GM12801 (cell line): ENCODE data around the gene HNRNPF.

Source experiments
- CTCF ChIP-seq: IDR thresholded peaks from one replicate; pipeline ENCODE4 v1.5.1; 2011; ENCODE audit warnings: control low read depth; ENCODE audit not compliant: insufficient read length; ENCODE audit errors: extremely low read depth

HNRNPF gene

GRCh38 chr10:43395571-43396060 lies 13.4 kb downstream of the HNRNPF start:
- TF ChIP-seq CTCF = no peak

DNA sequence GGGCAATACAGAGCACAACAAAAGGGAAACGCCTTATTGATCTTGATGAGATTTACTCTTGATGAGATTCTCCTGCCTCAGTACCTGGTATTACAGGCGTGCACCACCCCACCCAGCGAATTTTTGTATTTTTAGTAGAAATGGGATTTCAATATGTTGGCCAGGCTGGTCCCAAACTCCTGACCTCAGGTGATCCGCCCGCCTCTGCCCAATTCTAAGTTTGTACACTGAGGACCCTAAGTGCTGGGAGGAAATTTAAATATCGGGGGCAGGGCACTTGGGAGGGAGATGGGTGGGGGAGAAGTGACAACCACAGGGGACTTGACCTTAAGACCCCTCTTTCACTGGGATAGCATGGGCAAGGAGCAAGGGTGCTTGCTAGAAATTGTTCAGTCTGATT lies 14.1 kb downstream of the HNRNPF start:
- TF ChIP-seq CTCF = no peak

GRCh38 chr10:43393606-43394360 lies 15.2 kb downstream of the HNRNPF start:
- no peak for TF ChIP-seq CTCF

DNA sequence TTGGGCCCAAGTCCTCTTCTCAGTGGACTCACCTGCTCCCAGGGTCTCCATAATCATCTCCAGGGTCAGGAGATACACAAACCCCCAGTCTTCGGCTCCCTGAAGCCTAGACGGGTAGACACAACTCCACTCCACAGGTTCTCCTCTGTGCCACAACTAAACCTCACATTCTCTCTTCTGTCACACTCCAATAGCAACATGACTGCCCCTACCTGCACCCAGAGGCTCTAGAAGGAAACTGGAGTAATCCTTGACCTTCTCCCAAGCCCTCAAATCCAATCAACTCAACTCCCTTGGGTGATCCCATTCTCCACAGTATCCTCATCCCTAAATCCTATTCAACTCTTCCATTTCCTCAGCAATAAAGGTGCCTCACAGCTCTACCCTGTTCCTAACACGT lies 16.2 kb downstream of the HNRNPF start:
- no peak for TF ChIP-seq CTCF

GRCh38 chr10:43391496-43391895 lies 17.5 kb downstream of the HNRNPF start:
- TF ChIP-seq CTCF = no peak

DNA sequence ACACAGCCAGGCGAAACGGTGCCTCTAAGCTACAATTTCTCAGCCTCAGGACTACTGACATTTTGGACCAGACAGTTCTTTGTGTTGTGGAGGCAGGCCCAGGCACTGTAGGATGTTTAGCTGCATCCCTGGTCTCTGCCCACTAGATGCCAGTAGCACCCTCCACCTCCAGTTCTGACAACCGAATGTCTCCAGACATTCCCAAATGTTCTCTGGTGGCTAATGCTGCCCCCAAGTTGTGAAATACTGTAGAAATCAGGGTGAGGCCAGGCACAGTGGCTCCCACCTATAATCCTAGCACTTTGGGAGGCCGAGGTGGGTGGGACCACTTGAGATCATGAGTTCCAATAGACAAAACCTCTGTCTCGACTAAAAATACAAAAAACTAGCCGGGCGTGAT lies 18.2 kb downstream of the HNRNPF start:
- TF ChIP-seq CTCF = no peak

GRCh38 chr10:43390333-43390732 lies 18.7 kb downstream of the HNRNPF start:
- TF ChIP-seq CTCF = no peak
